Esophagus muscularis mucosa (tissue), 3 donors: Measurements from ENCODE around the gene PSMC5.
"Not testable (repeated sequence)": the region's sequence is repeated elsewhere in the genome, so short reads cannot be mapped to it uniquely, and the experiment has no call there.

Experiments used
- POLR2A ChIP-seq: fragments of 450-650 bp; IDR thresholded peaks from one replicate; pipeline ENCODE4 v1.6.1; 2017; ENCODE audit warnings: antibody characterized with exemption, moderate library complexity, mild to moderate bottlenecking, low read depth
- TF ChIP-seq, protein P1 (sequence below), 3 experiments: fragments of 200-600 bp in 2 of 3; fragments of 450-650 bp in 1 of 3; sonication (generic) in 2 of 3; IDR thresholded peaks; one replicate each; pipeline ENCODE4 v1.5.1; 2017 to 2019; ENCODE audit warnings: antibody characterized with exemption in 3 of 3, mild to moderate bottlenecking in 2 of 3, moderate library complexity in 1 of 3

DNA sequence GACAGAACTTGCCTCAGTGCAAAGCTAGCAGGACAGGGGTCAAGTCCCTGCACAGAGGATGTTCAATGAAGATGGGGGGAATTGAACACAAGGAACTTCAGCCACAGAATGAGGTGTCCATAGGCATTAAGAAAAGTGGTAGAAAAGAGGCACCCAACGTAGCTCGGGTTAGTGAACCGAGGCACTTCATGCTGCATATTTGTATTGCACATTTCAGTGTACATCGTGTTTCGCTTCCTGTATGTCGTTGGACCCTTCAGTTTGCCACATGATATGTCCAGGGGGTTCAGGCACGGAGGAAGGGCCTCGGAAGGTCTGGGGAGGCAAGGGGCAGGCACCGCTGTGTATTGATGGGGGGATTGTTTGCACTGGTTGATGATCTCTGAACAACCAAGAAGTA is 51.2 kb downstream of the PSMC5 start:
- TF ChIP-seq, protein P1, sequence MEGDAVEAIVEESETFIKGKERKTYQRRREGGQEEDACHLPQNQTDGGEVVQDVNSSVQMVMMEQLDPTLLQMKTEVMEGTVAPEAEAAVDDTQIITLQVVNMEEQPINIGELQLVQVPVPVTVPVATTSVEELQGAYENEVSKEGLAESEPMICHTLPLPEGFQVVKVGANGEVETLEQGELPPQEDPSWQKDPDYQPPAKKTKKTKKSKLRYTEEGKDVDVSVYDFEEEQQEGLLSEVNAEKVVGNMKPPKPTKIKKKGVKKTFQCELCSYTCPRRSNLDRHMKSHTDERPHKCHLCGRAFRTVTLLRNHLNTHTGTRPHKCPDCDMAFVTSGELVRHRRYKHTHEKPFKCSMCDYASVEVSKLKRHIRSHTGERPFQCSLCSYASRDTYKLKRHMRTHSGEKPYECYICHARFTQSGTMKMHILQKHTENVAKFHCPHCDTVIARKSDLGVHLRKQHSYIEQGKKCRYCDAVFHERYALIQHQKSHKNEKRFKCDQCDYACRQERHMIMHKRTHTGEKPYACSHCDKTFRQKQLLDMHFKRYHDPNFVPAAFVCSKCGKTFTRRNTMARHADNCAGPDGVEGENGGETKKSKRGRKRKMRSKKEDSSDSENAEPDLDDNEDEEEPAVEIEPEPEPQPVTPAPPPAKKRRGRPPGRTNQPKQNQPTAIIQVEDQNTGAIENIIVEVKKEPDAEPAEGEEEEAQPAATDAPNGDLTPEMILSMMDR (IDR thresholded peaks at IDR 0.05) = not testable (repeated sequence)
- TF ChIP-seq POLR2A = not testable (repeated sequence)
